GM23338 (cell line): ENCODE measurements around the gene TRDN. TPM values are rescaled to one million over a fixed set of nuclear protein-coding genes. Genes with fewer than 3 reads are reported as not detected.
A peak's percentile ranks its signal among the peaks of the same experiment; 100 is the strongest.

Experiments
- ATAC-seq: fragments of 200-7000 bp; cut with Tn5 transposase; 3 replicates; pipeline ENCODE4 v1.9.1; 2020
- DNase-seq: peaks from one replicate; pipeline ENCODE4 v3.0.0-alpha.2; 2015; ENCODE audit warnings: low spot score
- H2AFZ ChIP-seq: fragments of 200-600 bp; sonication (generic); 2 replicates; pipeline ENCODE4 v1.8.0; 2016; ENCODE audit warnings: antibody characterized with exemption, mild to moderate bottlenecking, moderate library complexity
- H3F3A ChIP-seq: fragments of 200-600 bp; sonication (generic); replicated peaks from 2 replicates; pipeline ENCODE4 v1.8.0; 2017; ENCODE audit warnings: antibody characterized with exemption, mixed run types, low read depth
- H3K27ac ChIP-seq: fragments of 200-600 bp; sonication (generic); 2 replicates; pipeline ENCODE4 v1.6.1; 2016; ENCODE audit warnings: low read depth
- H3K27me3 ChIP-seq: fragments of 200-600 bp; sonication (generic); 2 replicates; pipeline ENCODE4 v1.8.0; 2016; ENCODE audit warnings: mild to moderate bottlenecking, mixed run types, moderate library complexity; ENCODE audit not compliant: insufficient read depth
- H3K36me3 ChIP-seq: fragments of 200-600 bp; sonication (generic); 2 replicates; pipeline ENCODE4 v1.8.0; 2016; ENCODE audit warnings: mild to moderate bottlenecking; ENCODE audit not compliant: insufficient read depth
- H3K4me1 ChIP-seq: fragments of 200-600 bp; sonication (generic); 2 replicates; pipeline ENCODE4 v1.8.0; 2016; ENCODE audit warnings: mild to moderate bottlenecking, moderate library complexity; ENCODE audit not compliant: insufficient read depth
- H3K4me2 ChIP-seq: fragments of 200-600 bp; sonication (generic); 2 replicates; pipeline ENCODE4 v1.7.1; 2017; ENCODE audit warnings: mixed run types
- H3K4me3 ChIP-seq: fragments of 200-600 bp; sonication (generic); 2 replicates; pipeline ENCODE4 v1.6.1; 2016; ENCODE audit warnings: mixed run types
- H3K79me2 ChIP-seq: fragments of 200-600 bp; sonication (generic); replicated peaks from 2 replicates; pipeline ENCODE4 v1.8.0; 2017; ENCODE audit warnings: mild to moderate bottlenecking; ENCODE audit not compliant: insufficient read depth
- H3K9me2 ChIP-seq: fragments of 200-600 bp; sonication (generic); 2 replicates; pipeline ENCODE4 v1.8.0; 2017; ENCODE audit not compliant: insufficient read depth
- H4K20me1 ChIP-seq: fragments of 200-600 bp; sonication (generic); replicated peaks from 2 replicates; pipeline ENCODE4 v1.8.0; 2017; ENCODE audit warnings: mild to moderate bottlenecking; ENCODE audit not compliant: insufficient read depth
- H3K27ac Mint-ChIP-seq: 2 replicates; pipeline ENCODE4 v1.8.0; 2020; ENCODE audit warnings: inconsistent platforms, mild to moderate bottlenecking, moderate library complexity, mixed read lengths
- H3K27me3 Mint-ChIP-seq: 3 replicates; pipeline ENCODE4 v1.8.0; 2022; ENCODE audit warnings: low read depth, mild to moderate bottlenecking, moderate library complexity, mixed read lengths, inconsistent platforms; ENCODE audit not compliant: insufficient read depth, poor library complexity
- H3K36me3 Mint-ChIP-seq: 3 replicates; pipeline ENCODE4 v1.8.0; 2021; ENCODE audit warnings: low read depth, mild to moderate bottlenecking, inconsistent platforms, moderate library complexity, mixed read lengths
- H3K4me1 Mint-ChIP-seq: 3 replicates; pipeline ENCODE4 v1.8.0; 2020; ENCODE audit warnings: mild to moderate bottlenecking, inconsistent platforms, mixed read lengths
- H3K4me3 Mint-ChIP-seq: 3 replicates; pipeline ENCODE4 v1.8.0; 2021; ENCODE audit warnings: moderate library complexity, mild to moderate bottlenecking, inconsistent platforms, mixed read lengths
- H3K9me3 Mint-ChIP-seq: 3 replicates; pipeline ENCODE4 v1.8.0; 2020; ENCODE audit warnings: moderate library complexity, mild to moderate bottlenecking, inconsistent platforms, mixed read lengths
- CREB1 ChIP-seq: fragments of 250-450 bp; sonication (Bioruptor Pico); IDR thresholded peaks from 2 replicates; pipeline ENCODE4 v1.5.0; 2020; ENCODE audit warnings: low read depth, mild to moderate bottlenecking, moderate library complexity
- CTCF ChIP-seq, 2 experiments: fragments of 200-600 bp in 1 of 2; sonication (generic) in 1 of 2; conservative IDR thresholded peaks; 2 replicates each; pipeline versions ENCODE4 v1.5.1 to v1.6.1; 2016 to 2017; ENCODE audit warnings: antibody characterized with exemption in 2 of 2, low read depth in 2 of 2, mild to moderate bottlenecking in 2 of 2, moderate library complexity in 1 of 2
- EZH2 ChIP-seq: fragments of 200-600 bp; sonication (generic); IDR thresholded peaks from one replicate; pipeline ENCODE4 v1.8.0; 2017; ENCODE audit warnings: antibody characterized with exemption, mild to moderate bottlenecking, low read depth; ENCODE audit not compliant: unreplicated experiment
- EZH2phosphoT487 ChIP-seq: fragments of 200-600 bp; sonication (generic); IDR thresholded peaks from one replicate; pipeline ENCODE4 v1.8.1; 2018; ENCODE audit warnings: antibody characterized with exemption; ENCODE audit not compliant: unreplicated experiment
- JUNB ChIP-seq: IDR thresholded peaks from one replicate; pipeline ENCODE4 v1.6.1; 2016; ENCODE audit warnings: antibody characterized with exemption; ENCODE audit not compliant: unreplicated experiment
- NANOG ChIP-seq: IDR thresholded peaks from 2 replicates; pipeline ENCODE4 v1.6.1; 2016; ENCODE audit warnings: antibody characterized with exemption, borderline replicate concordance
- POLR2AphosphoS5 ChIP-seq: IDR thresholded peaks from 2 replicates; pipeline ENCODE4 v1.6.1; 2016; ENCODE audit warnings: antibody characterized with exemption, low read depth
- STAT1 ChIP-seq: IDR thresholded peaks from one replicate; pipeline ENCODE4 v1.6.1; 2016; ENCODE audit warnings: antibody characterized with exemption; ENCODE audit not compliant: unreplicated experiment
- ZNF114 ChIP-seq: fragments of 250-450 bp; sonication (Bioruptor Pico); IDR thresholded peaks from 2 replicates; pipeline ENCODE4 v1.5.0; 2020; ENCODE audit warnings: mild to moderate bottlenecking, moderate library complexity
- ZNF331 ChIP-seq: fragments of 250-450 bp; sonication (Bioruptor Pico); IDR thresholded peaks from 2 replicates; pipeline ENCODE4 v1.5.0; 2020; ENCODE audit warnings: low read depth, mild to moderate bottlenecking, moderate library complexity
- ZNF462 ChIP-seq: fragments of 250-450 bp; sonication (Bioruptor Pico); IDR thresholded peaks from 2 replicates; pipeline ENCODE4 v1.5.0; 2020; ENCODE audit warnings: mild to moderate bottlenecking, moderate library complexity
- polyA plus RNA-seq: library from polyadenylated mRNA; unstranded; fragments of >200 nt; fragmentation: Nextera tagmentation; extraction: Ambion mirVana; gene quantifications from 2 replicates; pipeline ENCODE4 v1.2.1, GENCODE V29; 2016
- total RNA-seq: library from RNA; depleted of rRNA; stranded (reverse); fragments of >200 nt; shearing (Covaris generic); gene quantifications from 2 replicates; pipeline ENCODE4 v1.2.3, GENCODE V29; 2014
- TF ChIP-seq, protein P1 (sequence below): IDR thresholded peaks from one replicate; pipeline ENCODE4 v1.6.1; 2018; ENCODE audit warnings: antibody characterized with exemption; ENCODE audit not compliant: unreplicated experiment
- TF ChIP-seq, protein P2 (sequence below): IDR thresholded peaks from 2 replicates; pipeline ENCODE4 v1.6.1; 2016; ENCODE audit warnings: antibody characterized with exemption

Gene TRDN
- total and polyA plus RNA-seq, 2 experiments from 2014 or later: 35.5 to 137 TPM

DNA sequence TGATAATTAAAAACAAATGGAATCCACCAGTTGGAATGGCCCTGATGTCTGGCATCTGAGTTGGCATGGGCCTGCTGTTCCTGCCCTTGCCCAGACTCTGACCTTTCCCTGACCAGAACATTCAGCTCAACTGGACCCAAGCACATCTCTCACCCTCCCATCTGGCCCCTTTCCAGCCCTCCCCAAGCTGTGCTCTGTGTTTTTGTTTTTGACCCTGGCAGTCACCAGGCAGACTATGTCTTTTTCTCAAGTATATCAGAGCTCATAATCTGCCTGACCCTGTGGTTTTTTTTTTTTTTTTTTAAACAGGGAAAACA lies 117.6 kb downstream of the TRDN start:
- Histone ChIP-seq H3K36me3 (peaks cover 4% of the 10 kb centered on the region; the same call in 1 of the 2 replicates), H3K27ac (no peak overlapping the region), H3K27me3 (no peaks in the 10 kb centered on the region), H3K9me2 (no peaks in the 10 kb centered on the region), H3K79me2 (no peaks in the 10 kb centered on the region), H2AFZ (no peak overlapping the region), H3K4me2 (no peak overlapping the region), H3K4me1 (peaks cover 9% of the 10 kb centered on the region), H3F3A (no peaks in the 10 kb centered on the region), H4K20me1 (no peaks in the 10 kb centered on the region), H3K4me3 (no peak overlapping the region)
- Mint-ChIP-seq H3K27ac (peak overlapping the region; percentile 49), H3K4me3 (no peak overlapping the region), H3K27me3 (peaks cover 2% of the 10 kb centered on the region), H3K9me3 (no peaks in the 10 kb centered on the region), H3K4me1 (peaks cover 12% of the 10 kb centered on the region), H3K36me3 (no peaks in the 10 kb centered on the region)
- TF ChIP-seq, protein P1, sequence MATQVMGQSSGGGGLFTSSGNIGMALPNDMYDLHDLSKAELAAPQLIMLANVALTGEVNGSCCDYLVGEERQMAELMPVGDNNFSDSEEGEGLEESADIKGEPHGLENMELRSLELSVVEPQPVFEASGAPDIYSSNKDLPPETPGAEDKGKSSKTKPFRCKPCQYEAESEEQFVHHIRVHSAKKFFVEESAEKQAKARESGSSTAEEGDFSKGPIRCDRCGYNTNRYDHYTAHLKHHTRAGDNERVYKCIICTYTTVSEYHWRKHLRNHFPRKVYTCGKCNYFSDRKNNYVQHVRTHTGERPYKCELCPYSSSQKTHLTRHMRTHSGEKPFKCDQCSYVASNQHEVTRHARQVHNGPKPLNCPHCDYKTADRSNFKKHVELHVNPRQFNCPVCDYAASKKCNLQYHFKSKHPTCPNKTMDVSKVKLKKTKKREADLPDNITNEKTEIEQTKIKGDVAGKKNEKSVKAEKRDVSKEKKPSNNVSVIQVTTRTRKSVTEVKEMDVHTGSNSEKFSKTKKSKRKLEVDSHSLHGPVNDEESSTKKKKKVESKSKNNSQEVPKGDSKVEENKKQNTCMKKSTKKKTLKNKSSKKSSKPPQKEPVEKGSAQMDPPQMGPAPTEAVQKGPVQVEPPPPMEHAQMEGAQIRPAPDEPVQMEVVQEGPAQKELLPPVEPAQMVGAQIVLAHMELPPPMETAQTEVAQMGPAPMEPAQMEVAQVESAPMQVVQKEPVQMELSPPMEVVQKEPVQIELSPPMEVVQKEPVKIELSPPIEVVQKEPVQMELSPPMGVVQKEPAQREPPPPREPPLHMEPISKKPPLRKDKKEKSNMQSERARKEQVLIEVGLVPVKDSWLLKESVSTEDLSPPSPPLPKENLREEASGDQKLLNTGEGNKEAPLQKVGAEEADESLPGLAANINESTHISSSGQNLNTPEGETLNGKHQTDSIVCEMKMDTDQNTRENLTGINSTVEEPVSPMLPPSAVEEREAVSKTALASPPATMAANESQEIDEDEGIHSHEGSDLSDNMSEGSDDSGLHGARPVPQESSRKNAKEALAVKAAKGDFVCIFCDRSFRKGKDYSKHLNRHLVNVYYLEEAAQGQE: no peak
- TF ChIP-seq CTCF (conservative IDR thresholded peaks at IDR 0.05; ENCODE audit: low read depth in 2 of 2) (no peak), JUNB (no peak), ZNF114 (CRISPR knock-in tag) (no peak), EZH2 (no peak), NANOG (no peak), STAT1 (no peak), ZNF462 (CRISPR knock-in tag) (no peak), EZH2phosphoT487 (no peak), POLR2AphosphoS5 (no peak), ZNF331 (CRISPR knock-in tag) (no peak), CREB1 (no peak)
- TF ChIP-seq, protein P2, sequence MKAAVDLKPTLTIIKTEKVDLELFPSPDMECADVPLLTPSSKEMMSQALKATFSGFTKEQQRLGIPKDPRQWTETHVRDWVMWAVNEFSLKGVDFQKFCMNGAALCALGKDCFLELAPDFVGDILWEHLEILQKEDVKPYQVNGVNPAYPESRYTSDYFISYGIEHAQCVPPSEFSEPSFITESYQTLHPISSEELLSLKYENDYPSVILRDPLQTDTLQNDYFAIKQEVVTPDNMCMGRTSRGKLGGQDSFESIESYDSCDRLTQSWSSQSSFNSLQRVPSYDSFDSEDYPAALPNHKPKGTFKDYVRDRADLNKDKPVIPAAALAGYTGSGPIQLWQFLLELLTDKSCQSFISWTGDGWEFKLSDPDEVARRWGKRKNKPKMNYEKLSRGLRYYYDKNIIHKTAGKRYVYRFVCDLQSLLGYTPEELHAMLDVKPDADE: no peak
- ATAC-seq: no peak
- no peak for DNase-seq
